ENCODE results near the gene NF1.
"Not testable (repeated sequence)": the region's sequence is repeated elsewhere in the genome, so short reads cannot be mapped to it uniquely, and the experiment has no call there.

The NF1 gene

DNA sequence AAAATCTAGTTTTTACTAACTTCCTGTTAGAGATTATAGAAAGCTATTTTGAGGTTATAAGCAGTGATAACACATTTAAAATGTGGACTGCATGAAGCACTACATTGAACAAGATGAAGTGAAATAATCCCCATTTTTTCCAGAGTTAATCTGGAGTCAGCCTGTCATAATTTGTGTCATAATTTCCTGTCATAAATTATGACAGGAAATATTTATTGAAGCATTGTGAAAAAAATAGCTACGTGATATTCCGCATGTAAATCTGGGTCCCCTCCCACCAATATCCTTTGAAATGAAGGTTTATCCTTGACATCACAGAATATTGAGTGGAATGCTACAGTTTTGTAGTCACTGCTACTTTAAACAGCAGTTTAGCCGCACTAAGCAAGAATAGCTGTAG is 162.2 kb downstream of the NF1 start:
- no peak for DNase-seq

DNA sequence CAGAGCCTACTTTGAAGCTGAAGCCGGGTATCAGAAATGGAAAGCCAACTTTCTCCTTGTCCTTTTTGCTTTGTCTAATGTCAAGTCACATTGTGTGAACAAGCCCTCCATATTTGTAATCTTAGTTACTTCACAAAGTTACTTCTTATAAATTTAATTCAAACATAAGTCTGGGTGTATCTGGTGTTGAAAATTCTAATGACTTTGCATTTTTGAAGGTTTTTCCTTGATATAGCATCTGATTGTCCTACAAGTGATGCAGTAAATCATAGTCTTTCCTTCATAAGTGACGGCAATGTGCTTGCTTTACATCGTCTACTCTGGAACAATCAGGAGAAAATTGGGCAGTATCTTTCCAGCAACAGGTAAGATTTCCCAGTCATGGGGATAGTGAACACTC is 165.4 kb downstream of the NF1 start:
- DNase-seq: no peak

DNA sequence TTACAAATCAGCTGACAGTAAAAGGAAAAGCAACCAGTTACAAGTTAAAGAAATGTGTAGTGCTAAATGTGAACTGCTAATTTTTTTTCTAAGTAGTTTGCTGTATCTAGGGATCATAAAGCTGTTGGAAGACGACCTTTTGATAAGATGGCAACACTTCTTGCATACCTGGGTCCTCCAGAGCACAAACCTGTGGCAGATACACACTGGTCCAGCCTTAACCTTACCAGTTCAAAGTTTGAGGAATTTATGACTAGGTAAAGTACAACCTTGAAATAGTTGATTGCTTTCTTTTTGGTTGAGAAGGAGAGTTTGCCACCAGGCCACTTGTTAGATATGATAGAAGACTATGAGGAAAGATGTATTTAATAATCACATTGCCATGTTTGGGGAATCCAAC is 166.8 kb downstream of the NF1 start:
- DNase-seq: no peak

DNA sequence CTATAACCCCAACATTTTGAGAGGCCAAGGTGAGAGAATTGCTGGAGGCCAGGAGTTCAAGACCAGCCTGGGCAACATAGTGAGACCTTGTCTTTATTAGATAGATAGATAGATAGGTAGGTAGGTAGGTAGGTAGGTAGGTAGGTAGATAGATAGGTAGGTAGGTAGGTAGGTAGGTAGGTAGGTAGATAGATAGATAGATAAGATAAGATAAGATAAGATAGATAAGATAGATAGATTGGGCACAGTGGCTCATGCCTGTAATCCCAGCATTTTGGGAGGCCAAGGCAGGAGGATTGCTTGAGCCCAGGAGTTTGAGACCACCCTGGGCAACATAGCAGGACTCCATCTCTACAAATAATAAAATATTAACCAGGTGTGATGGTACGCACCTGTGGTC is 168.1 kb downstream of the NF1 start:
- not testable (repeated sequence) for DNase-seq

DNA sequence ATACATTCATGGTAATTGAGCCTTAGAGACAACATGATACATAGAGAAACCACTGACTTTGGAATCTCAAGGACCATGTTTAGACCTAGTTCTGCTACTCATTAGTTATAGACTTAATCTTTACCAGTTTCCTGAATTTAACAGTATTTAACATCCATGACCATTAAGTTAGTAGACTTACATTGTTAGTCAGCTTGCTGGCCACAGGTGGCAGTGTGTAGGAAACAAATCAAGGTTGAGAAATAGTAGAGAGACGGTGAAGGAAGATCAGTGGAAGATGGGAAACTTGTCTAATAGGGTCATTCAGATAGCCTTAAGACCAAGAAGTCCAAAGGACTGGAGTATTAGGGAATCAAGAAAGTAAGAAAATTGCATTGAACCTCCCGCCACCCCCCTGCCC is 171.3 kb downstream of the NF1 start:
- DNase-seq: no peak

DNA sequence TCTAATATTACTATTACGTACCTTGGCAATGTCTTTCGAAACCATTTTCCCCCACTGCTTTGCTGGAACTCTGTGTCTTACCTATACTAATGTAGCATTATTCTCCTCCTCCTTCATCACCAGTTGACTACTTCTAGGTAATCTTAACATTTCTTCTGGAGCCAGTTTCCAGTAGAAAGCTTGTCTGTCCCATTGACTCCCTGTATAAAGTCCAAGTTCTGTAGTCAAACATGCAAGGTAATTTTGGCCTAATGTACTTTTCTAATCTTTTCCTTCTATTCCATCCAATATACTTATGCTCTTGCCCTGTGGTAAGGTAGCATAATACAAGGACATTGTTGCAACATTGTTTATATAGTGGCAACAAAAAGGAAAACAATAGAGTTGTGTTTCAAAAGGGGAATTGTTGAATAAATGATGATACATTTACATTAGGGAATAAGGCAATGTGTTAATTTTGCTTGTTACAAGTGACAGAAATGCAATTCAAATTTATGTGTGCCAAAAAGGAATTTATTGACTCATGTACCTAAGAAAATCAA is 174.3 kb downstream of the NF1 start:
- no peak for DNase-seq

DNA sequence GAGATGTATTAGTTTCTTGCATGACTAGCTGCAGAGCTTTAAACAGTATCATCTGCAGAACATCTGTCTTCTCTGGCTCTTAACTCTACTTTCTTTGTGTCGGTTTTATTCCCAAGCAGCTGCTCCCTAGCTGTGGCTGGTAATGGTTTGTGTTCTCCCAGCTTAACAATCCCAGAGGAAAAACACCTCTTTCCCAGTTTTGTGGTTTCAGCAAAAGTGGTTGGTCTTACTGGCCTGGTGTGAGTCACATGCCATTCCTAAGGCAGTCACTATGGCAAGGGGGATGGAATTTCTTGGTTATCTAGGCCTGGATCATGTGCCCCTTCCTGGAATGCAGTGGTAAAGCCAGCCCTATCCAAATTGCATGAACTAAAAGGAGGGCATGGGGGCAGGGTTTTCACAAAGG is 174.8 kb downstream of the NF1 start:
- DNase-seq: no peak

DNA sequence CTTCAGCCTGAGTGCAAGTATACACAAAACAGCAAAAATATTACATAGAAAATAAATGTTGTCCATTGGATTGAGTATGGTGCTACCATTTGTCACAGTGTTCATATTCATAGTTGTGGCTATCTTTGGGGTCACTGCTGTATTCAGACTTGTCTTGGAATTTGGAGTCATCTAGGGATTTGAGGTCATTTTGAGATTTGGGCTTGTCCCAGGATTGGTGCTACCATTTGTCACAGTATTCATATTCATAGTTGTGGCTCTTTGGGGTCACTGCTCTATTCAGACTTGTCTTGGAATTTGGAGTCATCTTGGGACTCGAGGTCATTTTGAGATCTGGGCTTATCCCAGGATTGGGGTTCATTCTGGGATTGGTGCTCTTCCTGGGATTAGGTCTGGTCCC is 177.5 kb downstream of the NF1 start:
- DNase-seq: no peak

DNA sequence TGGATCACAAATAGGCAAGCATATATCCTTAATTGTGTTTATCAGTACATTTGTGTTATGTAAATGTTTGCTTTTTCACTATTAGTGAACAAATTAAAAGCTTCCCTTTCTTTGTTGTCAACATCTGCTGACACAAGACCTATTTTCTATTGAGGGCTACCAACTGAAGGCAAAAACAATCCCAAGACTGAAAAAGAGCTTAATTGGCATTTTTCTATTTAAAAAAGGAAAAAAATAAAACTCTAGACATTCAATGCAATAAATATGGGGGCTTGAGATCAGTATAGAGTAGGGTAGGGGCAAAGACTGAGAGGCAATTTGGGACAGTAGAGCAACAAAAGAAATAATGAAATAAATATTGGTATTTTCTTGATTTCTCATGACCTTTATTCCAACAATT is 178.0 kb downstream of the NF1 start:
- no peak for DNase-seq

DNA sequence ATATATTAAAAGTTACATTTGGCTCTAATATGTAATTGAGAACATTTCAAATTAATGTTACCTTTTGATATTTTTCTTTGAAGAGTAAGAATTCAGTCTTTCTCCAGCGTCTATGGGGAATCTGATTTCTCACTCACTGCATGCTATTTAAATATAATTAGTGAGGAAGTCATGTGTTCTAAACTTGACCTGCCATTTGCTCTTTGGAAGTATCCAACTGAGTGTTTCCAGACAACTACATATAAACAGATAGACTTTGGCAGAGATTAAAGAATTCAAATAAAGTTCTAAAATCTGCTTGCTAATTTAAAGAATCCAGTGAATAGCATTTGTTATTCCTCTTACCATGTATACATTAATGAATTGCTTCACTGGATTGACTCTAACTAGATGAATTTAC is 178.7 kb downstream of the NF1 start:
- no peak for DNase-seq

DNA sequence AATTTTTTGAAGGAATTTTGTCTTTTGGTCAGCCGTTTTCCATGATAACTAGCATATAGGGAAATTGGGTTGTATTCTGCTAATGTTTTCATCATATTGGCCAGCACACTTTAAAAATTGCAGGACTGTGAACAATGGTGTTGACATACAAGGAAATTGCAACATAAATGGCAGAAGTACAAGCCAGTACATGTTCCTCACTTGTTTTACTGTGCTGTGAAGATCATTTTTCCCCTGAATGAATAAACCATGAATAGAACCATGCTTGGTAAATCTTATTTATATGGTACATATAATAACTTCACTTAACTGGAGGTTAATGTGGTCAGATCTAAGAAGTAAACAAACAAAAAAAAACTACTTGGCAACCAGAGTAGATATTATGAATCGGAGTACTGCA is 179.5 kb downstream of the NF1 start:
- no peak for DNase-seq

DNA sequence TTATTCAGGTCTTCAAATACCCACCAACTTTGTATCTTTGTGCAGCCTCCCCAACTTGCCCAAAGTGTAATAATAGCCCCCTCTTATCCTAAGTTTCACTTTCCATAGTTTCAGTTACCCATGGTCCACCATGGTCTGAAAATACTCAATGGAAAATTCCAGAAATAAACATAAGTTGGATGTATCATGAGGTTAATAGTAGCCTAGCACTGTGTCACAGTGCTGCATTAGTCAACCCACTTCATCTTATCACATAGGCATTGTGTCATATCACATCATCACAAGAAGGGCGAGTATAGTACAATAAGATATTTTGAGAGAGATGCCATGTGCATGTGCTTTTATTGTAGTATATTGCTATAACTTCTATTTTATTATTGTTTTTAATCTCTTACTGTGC is 180.3 kb downstream of the NF1 start:
- DNase-seq: no peak

DNA sequence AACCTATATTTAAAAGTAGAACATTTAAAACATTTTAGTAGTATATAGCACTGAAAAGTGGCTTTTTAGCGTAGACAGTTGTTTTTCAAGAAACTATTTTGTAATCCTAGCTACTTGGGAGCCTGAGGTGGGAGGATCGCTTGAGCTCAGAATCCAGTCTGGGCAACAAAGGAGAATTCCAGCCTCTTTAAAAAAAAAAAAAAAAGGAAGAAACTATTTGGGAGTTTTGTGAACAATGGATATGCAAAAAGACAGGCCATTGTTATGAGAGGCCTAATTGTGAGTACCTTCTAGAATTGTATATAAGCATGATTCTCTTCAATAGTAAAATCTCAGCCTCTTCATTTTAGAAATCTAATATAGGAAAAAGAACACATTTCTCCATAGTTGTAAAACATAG is 184.6 kb downstream of the NF1 start:
- no peak for DNase-seq

DNA sequence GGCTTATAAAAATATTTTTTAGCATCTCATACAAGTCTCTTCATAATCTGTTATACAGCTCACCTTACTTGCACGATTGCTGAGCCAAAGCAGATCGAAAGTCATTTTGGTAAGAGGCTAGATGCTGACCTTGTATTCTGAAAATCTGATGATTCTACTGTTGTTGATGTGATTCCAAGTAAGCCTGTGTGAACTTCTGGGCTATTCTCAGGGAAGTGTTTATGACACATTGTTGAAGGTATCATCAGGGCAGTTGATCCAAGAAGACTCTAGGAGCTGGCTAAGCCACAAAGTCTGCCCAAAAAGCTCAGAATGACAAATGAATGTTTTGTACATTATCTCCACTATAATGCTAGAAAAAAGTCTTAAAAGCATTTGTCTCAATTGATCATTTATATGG is 186.3 kb downstream of the NF1 start:
- no peak for DNase-seq

DNA sequence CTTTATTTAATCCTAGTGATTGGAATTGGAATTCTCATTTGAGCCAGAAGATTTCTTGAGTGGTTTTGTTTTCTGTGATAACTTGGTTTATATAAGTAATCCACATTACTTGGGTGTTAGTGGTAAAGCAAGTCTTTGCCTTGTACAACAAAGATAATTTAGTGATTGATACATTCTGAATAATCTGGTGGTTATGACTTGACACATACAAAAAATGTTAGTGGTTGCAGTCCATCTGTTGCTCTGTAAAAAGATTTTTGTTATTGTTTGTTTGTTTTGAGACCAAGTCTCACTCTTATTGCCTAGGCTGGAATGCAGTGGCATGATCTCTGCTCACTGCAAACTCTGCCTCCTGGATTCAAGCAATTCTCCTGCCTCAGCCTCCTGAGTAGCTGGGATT is 189.1 kb downstream of the NF1 start:
- no peak for DNase-seq

DNA sequence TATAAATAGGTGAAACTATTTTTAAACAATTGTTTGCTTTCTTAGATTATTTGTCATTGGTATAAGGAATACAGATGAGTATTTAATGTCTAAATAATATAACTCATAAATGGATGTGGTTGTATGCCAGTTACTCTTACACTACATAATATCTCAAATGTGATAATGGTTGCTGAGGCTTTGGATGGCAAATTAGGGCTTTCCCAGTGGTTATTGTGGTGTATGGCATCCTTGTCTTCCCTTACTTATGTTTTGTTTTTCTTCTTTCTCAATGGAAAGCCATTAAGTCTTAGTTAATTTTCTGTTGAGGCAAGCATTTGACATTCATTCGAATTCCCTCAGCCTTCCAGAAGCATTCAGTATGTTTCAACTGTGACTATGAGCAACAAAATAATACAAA is 191.8 kb downstream of the NF1 start:
- DNase-seq: no peak

DNA sequence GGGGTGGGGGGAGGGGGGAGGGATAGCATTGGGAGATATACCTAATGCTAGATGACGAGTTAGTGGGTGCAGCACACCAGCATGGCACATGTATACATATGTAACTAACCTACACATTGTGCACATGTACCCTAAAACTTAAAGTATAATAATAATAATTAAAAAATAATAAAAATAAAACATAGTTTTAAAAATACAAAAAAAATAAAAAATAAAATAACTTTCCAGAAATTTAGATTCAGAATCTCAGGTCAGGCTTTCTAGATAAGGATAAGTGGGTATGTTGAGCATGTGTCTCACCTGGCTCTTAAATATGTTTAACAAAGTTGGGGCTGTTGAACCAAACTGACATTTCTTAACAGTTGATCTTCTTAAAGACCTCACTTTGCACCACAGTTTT is 193.2 kb downstream of the NF1 start:
- DNase-seq: not testable (repeated sequence)

DNA sequence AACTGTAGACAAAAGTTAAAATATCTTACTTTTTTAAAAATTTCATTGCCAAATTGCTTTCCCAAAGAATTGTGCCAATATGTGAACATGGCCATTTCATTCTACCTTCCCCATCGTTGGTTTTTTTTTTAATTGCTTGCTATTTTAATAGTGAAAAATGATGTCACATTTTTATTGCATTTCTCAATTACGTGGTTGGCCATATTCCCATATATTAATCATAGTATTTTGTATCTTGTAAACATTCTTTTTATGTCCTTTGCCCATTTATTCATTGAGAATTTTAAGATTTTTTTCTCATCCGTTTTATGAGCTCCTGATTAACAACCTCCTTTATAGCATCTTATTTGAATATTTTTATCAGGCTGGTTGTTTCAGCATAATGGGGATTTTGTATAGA is 195.0 kb downstream of the NF1 start:
- no peak for DNase-seq

DNA sequence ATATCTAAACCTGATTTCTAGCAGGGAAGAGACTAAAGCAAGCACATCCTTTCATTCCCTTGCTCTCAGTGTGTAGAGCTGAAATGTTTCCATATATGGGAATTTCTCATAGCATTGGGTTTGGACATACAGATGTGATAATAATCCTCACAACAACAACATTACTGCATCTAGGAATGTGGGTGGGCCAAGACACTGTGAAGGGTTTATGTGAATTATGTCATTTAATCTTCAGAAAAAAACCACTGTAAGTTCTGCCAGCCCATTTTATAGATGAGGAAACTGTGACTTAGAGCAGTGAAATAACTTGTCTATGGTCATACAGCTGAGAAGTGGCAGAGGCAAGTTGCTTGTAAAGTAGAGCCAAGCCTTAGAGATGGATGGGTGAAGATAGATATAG is 197.0 kb downstream of the NF1 start:
- no peak for DNase-seq

DNA sequence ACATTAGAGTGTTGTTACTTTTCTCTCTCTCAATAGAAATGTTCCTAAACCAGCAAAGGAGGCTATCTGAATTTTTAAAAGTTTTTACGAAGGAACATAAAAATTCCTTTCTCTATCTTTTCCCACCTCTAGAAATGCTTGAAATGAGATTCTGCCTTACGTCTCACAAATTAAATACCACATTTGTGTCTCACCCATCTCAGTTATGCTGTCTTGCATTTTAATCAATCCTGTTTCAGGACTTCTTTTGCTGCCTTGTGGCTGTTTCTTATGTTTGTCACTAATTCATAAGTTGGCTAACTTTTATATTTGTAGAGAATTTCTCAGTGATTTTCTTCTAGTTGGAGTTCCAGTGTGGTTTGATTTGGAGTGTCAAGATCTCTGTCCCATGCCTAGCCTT is 198.8 kb downstream of the NF1 start:
- DNase-seq: no peak

DNA sequence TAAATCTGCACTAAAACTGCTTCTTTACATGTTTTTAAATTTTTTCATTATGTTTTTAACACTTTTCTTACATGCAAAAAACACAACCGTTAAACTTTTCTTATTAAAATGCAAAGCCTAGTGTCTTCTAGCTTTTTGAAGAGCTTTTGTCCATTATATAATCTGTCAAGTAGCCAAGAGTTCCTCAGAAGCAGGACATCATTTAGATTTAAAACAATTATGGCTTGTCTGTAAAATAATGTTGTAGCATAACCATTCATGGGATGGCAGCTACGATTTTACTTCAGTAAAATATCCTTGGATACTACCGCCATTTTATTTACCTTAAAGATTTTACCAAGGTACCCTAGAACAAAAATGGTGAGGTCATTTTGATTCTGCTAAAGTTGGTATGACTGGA is 199.5 kb downstream of the NF1 start:
- DNase-seq: no peak

DNA sequence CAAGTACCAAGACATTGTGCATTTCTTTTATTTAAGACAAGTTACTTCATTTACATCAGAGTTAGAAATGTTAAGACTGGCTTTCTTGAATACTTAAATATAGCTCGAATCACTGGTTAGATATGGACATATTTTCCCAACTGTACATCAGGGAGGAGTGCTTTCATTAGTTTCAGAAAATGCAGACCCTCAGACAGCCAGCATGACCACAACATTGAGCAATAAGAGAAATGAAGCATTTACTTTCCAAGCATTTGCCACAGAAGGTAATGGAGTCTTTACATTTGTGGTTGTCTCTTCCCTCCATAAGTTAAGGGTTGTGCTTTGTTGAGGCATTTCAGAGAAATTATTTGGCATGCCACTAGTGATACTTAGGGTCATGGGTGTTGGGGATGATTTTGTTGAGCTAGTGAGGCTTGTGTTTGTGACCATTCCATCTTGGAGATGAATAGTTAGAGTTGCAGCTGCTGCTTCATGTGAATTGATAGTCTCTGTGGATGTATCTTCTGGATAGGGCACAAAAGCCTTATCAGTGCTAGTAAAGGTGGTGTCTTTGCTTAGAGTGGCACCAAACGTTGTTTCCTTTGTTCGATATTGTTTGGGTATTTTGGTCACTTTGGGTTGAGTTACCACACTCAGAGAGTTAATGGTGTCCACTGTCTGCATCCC is 200.2 kb downstream of the NF1 start:
- no peak for DNase-seq

DNA sequence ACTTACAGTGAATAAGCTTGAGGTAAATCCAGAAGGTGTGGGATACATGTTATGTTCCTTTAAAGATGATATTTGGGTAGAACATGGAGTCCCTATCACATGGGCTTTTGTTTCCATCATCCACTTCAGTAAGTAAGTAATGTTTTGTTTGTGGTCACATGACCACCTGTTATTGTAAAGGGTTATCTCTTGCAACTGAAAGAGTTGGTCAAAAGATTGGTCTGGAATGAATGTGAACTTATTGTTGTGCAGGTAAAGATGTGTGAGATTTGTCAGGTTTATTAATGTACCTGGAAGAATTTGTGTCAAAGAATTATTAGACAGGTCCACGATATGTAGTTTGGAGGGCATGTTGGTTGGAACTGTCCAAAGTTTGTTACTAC is 200.7 kb downstream of the NF1 start:
- DNase-seq: no peak

DNA sequence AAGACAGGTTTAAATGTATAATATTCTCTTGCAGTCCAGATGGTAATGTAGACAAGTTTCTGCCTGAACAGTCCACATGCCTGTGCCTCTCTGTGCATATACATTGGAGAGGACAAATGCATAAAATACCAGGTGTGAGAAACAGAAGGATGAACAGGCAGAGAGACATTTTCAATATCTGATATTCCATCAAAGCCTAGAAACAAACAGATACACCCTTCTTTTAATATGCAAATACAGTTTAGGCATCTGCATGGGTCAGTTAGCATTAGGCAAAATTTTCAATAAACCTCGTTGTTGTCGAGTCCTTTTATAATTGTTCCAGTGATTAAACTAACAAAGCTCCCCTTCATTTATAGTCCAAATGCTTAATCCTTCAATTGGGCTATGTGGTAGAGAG is 201.4 kb downstream of the NF1 start:
- DNase-seq: no peak

DNA sequence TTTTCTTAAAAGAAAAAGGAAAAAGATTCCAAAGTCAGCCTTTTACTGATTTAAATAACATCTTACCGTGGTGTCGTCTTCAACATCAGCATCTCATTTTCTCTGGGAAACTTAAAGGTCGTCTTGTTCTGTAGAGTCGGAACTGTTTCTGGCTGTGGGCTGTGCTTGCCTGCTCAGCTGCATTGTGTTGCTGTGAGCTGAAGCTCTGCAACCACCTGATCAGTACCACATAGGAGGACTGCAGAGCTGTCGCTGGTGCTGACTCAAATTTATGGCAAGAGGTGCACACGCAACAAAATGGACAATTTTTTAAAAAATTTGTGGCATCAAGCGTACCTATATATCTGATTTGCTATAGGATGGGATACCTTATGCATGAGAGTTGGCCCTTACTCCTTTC is 202.3 kb downstream of the NF1 start, which contains the start of gene OMG:
OMG (minus strand) TSS at position 150 of the 400 bp plus-strand sequence. CDS start 908 bp downstream, outside the sequence.
- no peak for DNase-seq
